Measurements from ENCODE around the gene HTT-AS. TPM values are rescaled to one million over a fixed set of nuclear protein-coding genes. Genes with fewer than 3 reads are reported as not detected.

HTT-AS gene
- total RNA-seq, 1 donor from 2014 or later: not detected

- DNase-seq (ENCODE audit: low spot score): no peak
- H3K9me3 Mint-ChIP-seq (ENCODE audit: low read depth): no peaks in the 10 kb centered on the region
- H3K4me3 Mint-ChIP-seq (ENCODE audit: unreplicated experiment): no peak overlapping the region
- peaks cover 24% of the 10 kb centered on the region for H3K36me3 Mint-ChIP-seq (ENCODE audit: low read depth)
- H3K4me1 Mint-ChIP-seq (ENCODE audit: low read depth): peaks cover 30% of the 10 kb centered on the region
- no peaks in the 10 kb centered on the region for H3K27me3 Mint-ChIP-seq (ENCODE audit: low read depth)
- H3K27ac Mint-ChIP-seq (ENCODE audit: unreplicated experiment): no peak overlapping the region
- no peak for TF ChIP-seq CTCF (IDR thresholded peaks at IDR 0.05)
These were observed 38.5 kb upstream of the HTT-AS start for GRCh38 chr4:3112609-3113469.

GRCh38 chr4:3112201-3112600 lies 37.9 kb upstream of the HTT-AS start:
- no peaks in the 10 kb centered on the region for H3K9me3 Mint-ChIP-seq (ENCODE audit: low read depth)
- no peak for TF ChIP-seq CTCF (IDR thresholded peaks at IDR 0.05)
- H3K4me3 Mint-ChIP-seq (ENCODE audit: unreplicated experiment): no peak overlapping the region
- peaks cover 37% of the 10 kb centered on the region for H3K4me1 Mint-ChIP-seq (ENCODE audit: low read depth)
- H3K36me3 Mint-ChIP-seq (ENCODE audit: low read depth): peaks cover 23% of the 10 kb centered on the region
- H3K27ac Mint-ChIP-seq (ENCODE audit: unreplicated experiment): peak overlapping the region; percentile 15
- no peak for DNase-seq (ENCODE audit: low spot score)
- H3K27me3 Mint-ChIP-seq (ENCODE audit: low read depth): no peaks in the 10 kb centered on the region

GRCh38 chr4:3111461-3111860 lies 37.1 kb upstream of the HTT-AS start:
- peaks cover 22% of the 10 kb centered on the region for H3K36me3 Mint-ChIP-seq (ENCODE audit: low read depth)
- no peak overlapping the region for H3K27ac Mint-ChIP-seq (ENCODE audit: unreplicated experiment)
- TF ChIP-seq CTCF (IDR thresholded peaks at IDR 0.05): no peak
- no peaks in the 10 kb centered on the region for H3K9me3 Mint-ChIP-seq (ENCODE audit: low read depth)
- no peaks in the 10 kb centered on the region for H3K27me3 Mint-ChIP-seq (ENCODE audit: low read depth)
- H3K4me1 Mint-ChIP-seq (ENCODE audit: low read depth): peaks cover 44% of the 10 kb centered on the region
- no peak for DNase-seq (ENCODE audit: low spot score)
- no peak overlapping the region for H3K4me3 Mint-ChIP-seq (ENCODE audit: unreplicated experiment)

GRCh38 chr4:3108211-3108610 lies 33.9 kb upstream of the HTT-AS start:
- no peak for TF ChIP-seq CTCF (IDR thresholded peaks at IDR 0.05)
- H3K36me3 Mint-ChIP-seq (ENCODE audit: low read depth): peaks cover 16% of the 10 kb centered on the region
- DNase-seq (ENCODE audit: low spot score): no peak
- peaks cover 42% of the 10 kb centered on the region for H3K4me1 Mint-ChIP-seq (ENCODE audit: low read depth)
- no peaks in the 10 kb centered on the region for H3K27me3 Mint-ChIP-seq (ENCODE audit: low read depth)
- peak overlapping the region; percentile 90 for H3K27ac Mint-ChIP-seq (ENCODE audit: unreplicated experiment)
- H3K9me3 Mint-ChIP-seq (ENCODE audit: low read depth): no peaks in the 10 kb centered on the region
- H3K4me3 Mint-ChIP-seq (ENCODE audit: unreplicated experiment): no peak overlapping the region

GRCh38 chr4:3107691-3108121 lies 33.4 kb upstream of the HTT-AS start:
- no peak overlapping the region for H3K4me3 Mint-ChIP-seq (ENCODE audit: unreplicated experiment)
- H3K27ac Mint-ChIP-seq (ENCODE audit: unreplicated experiment): peak overlapping the region; percentile 90
- no peak for TF ChIP-seq CTCF (IDR thresholded peaks at IDR 0.05)
- H3K9me3 Mint-ChIP-seq (ENCODE audit: low read depth): no peaks in the 10 kb centered on the region
- no peaks in the 10 kb centered on the region for H3K27me3 Mint-ChIP-seq (ENCODE audit: low read depth)
- peaks cover 14% of the 10 kb centered on the region for H3K36me3 Mint-ChIP-seq (ENCODE audit: low read depth)
- H3K4me1 Mint-ChIP-seq (ENCODE audit: low read depth): peaks cover 39% of the 10 kb centered on the region
- DNase-seq (ENCODE audit: low spot score): no peak

Data from chondrocyte (in vitro differentiated cells).